ENCODE measurements around the gene ERC2.

Gene ERC2

DNA sequence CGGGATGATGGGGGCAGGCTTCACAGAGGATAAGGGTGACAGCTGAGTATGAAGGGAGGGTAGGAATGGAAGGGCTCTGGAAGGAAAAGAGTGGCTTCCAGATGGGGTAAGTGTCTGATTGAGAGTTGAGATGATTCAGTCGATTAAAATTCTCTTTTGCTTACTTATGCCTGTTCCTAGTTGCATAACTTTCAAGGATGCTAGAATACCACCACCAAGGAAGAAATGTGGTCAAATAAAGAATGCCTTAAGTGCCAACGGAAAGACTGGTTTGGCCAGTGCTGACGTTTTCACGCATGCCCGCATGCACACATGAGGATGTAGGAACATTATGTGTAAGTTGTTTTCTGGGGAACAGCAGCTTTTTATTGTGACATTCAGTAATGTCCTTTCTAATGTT is 717.7 kb downstream of the ERC2 start:
- no peak for TF ChIP-seq RAD21 (IDR thresholded peaks at IDR 0.05; ENCODE audit: low read depth)
- no peak for TF ChIP-seq TEAD4 (IDR thresholded peaks at IDR 0.05)
- TF ChIP-seq YY1 (IDR thresholded peaks at IDR 0.05; ENCODE audit: low read depth), result no peak
- TF ChIP-seq EP300 (IDR thresholded peaks at IDR 0.05; ENCODE audit: borderline replicate concordance), result no peak
- TF ChIP-seq TAF1 (IDR thresholded peaks at IDR 0.05; ENCODE audit: low read depth), result no peak
- no peak for TF ChIP-seq CEBPB (IDR thresholded peaks at IDR 0.05)
- TF ChIP-seq NFIC (IDR thresholded peaks at IDR 0.05), result no peak
- TF ChIP-seq, protein P1, sequence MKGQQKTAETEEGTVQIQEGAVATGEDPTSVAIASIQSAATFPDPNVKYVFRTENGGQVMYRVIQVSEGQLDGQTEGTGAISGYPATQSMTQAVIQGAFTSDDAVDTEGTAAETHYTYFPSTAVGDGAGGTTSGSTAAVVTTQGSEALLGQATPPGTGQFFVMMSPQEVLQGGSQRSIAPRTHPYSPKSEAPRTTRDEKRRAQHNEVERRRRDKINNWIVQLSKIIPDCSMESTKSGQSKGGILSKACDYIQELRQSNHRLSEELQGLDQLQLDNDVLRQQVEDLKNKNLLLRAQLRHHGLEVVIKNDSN (IDR thresholded peaks at IDR 0.05), result no peak
- no peak for TF ChIP-seq ZBTB7A (IDR thresholded peaks at IDR 0.05; ENCODE audit: low read depth)
- TF ChIP-seq, protein P2, sequence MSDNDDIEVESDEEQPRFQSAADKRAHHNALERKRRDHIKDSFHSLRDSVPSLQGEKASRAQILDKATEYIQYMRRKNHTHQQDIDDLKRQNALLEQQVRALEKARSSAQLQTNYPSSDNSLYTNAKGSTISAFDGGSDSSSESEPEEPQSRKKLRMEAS (IDR thresholded peaks at IDR 0.05), result no peak
- no peak for TF ChIP-seq TCF12 (IDR thresholded peaks at IDR 0.05; ENCODE audit: low read depth)
- TF ChIP-seq, protein P3, sequence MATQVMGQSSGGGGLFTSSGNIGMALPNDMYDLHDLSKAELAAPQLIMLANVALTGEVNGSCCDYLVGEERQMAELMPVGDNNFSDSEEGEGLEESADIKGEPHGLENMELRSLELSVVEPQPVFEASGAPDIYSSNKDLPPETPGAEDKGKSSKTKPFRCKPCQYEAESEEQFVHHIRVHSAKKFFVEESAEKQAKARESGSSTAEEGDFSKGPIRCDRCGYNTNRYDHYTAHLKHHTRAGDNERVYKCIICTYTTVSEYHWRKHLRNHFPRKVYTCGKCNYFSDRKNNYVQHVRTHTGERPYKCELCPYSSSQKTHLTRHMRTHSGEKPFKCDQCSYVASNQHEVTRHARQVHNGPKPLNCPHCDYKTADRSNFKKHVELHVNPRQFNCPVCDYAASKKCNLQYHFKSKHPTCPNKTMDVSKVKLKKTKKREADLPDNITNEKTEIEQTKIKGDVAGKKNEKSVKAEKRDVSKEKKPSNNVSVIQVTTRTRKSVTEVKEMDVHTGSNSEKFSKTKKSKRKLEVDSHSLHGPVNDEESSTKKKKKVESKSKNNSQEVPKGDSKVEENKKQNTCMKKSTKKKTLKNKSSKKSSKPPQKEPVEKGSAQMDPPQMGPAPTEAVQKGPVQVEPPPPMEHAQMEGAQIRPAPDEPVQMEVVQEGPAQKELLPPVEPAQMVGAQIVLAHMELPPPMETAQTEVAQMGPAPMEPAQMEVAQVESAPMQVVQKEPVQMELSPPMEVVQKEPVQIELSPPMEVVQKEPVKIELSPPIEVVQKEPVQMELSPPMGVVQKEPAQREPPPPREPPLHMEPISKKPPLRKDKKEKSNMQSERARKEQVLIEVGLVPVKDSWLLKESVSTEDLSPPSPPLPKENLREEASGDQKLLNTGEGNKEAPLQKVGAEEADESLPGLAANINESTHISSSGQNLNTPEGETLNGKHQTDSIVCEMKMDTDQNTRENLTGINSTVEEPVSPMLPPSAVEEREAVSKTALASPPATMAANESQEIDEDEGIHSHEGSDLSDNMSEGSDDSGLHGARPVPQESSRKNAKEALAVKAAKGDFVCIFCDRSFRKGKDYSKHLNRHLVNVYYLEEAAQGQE (IDR thresholded peaks at IDR 0.05; ENCODE audit: low read depth), result no peak
- TF ChIP-seq CREB1 (IDR thresholded peaks at IDR 0.05; ENCODE audit: low read depth), result no peak
- no peak for TF ChIP-seq FOXM1 (IDR thresholded peaks at IDR 0.05; ENCODE audit: borderline replicate concordance, low read depth)
- no peak for TF ChIP-seq EGR1 (IDR thresholded peaks at IDR 0.05)

DNA sequence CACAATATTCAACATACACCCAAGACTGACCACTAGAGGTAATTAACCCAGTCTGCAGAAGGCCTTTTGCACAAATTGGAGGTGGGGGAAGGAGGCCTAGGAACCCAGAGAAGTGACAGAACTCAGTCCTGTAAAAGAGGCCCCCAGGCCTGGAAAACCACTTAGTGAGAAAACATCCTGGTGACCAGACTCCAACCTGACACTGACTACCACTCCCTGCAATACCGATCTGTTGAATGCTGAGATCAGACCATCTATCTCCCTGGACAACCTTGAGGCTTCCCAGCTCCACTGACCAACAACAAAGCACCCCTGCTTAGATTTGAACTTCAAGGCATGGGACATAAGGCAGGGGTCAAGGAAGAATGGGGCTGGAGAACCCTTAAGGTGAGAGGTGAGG is 719.2 kb downstream of the ERC2 start:
- TF ChIP-seq, protein P1 (IDR thresholded peaks at IDR 0.05), result no peak
- TF ChIP-seq TCF12 (IDR thresholded peaks at IDR 0.05; ENCODE audit: low read depth) (no peak), CEBPB (IDR thresholded peaks at IDR 0.05) (no peak), NFIC (IDR thresholded peaks at IDR 0.05) (no peak), EGR1 (IDR thresholded peaks at IDR 0.05) (no peak), EP300 (IDR thresholded peaks at IDR 0.05; ENCODE audit: borderline replicate concordance) (no peak), ZBTB7A (IDR thresholded peaks at IDR 0.05; ENCODE audit: low read depth) (no peak), TAF1 (IDR thresholded peaks at IDR 0.05; ENCODE audit: low read depth) (no peak), FOXM1 (IDR thresholded peaks at IDR 0.05; ENCODE audit: borderline replicate concordance, low read depth) (no peak), CREB1 (IDR thresholded peaks at IDR 0.05; ENCODE audit: low read depth) (no peak), TEAD4 (IDR thresholded peaks at IDR 0.05) (no peak)
- TF ChIP-seq, protein P3 (IDR thresholded peaks at IDR 0.05; ENCODE audit: low read depth), result no peak

DNA sequence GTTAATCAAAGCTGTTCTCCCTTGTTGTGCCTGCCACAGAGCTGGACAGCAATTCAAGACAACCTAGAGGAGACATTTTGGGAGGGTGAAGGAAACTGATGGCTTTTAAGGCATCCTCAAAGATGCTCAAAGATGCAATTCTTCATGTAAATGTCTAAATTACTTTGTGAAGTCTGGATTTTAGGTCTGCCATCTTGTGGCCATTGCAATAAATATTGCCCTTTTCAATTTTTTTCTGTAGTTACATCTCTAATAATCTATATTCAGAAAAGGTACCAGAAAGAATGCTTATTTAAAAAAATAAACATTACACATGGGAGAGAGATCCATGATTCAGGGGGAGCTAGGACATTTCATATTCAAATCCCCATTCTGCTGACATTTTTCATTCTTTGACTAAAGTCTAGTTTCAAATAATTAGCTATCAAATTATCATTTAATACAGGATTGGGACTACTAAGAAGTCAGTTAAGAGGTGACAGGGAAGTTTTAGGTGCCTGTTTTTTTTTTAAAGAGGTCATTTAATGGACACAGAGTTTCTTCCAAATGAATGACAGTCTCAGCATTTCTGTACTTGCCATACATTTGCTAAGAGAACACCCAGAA is 721.4 kb downstream of the ERC2 start:
- no peak for TF ChIP-seq EP300 (IDR thresholded peaks at IDR 0.05; ENCODE audit: borderline replicate concordance)
- no peak for TF ChIP-seq NFIC (IDR thresholded peaks at IDR 0.05)
- TF ChIP-seq YY1 (IDR thresholded peaks at IDR 0.05; ENCODE audit: low read depth), result no peak
- no peak for TF ChIP-seq CEBPB (IDR thresholded peaks at IDR 0.05)
- TF ChIP-seq TCF12 (IDR thresholded peaks at IDR 0.05; ENCODE audit: low read depth), result no peak
- no peak for TF ChIP-seq ZBTB7A (IDR thresholded peaks at IDR 0.05; ENCODE audit: low read depth)
- no peak for TF ChIP-seq TEAD4 (IDR thresholded peaks at IDR 0.05)
- TF ChIP-seq CREB1 (IDR thresholded peaks at IDR 0.05; ENCODE audit: low read depth), result no peak
- TF ChIP-seq TAF1 (IDR thresholded peaks at IDR 0.05; ENCODE audit: low read depth), result no peak
- TF ChIP-seq EGR1 (IDR thresholded peaks at IDR 0.05), result no peak

DNA sequence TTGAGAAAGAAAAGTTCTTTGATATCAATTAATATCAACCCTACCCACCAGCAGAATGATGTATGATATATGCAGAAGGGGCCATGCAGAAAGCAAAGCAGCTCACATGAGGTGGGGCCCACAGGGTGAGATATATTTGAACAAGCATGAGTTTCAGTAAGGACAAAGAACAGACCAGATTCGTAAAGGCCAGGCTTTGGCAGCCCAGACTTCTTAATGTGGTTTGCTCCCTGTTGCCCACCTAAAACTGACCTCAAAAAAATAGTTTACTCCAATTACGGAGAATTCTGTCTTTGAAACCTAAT is 725.5 kb downstream of the ERC2 start:
- TF ChIP-seq TEAD4 (IDR thresholded peaks at IDR 0.05), result no peak
- no peak for TF ChIP-seq TCF12 (IDR thresholded peaks at IDR 0.05; ENCODE audit: low read depth)
- TF ChIP-seq TAF1 (IDR thresholded peaks at IDR 0.05; ENCODE audit: low read depth), result no peak
- no peak for TF ChIP-seq FOXM1 (IDR thresholded peaks at IDR 0.05; ENCODE audit: borderline replicate concordance, low read depth)
- TF ChIP-seq ZBTB7A (IDR thresholded peaks at IDR 0.05; ENCODE audit: low read depth), result no peak
- no peak for TF ChIP-seq RAD21 (IDR thresholded peaks at IDR 0.05; ENCODE audit: low read depth)
- no peak for TF ChIP-seq CREB1 (IDR thresholded peaks at IDR 0.05; ENCODE audit: low read depth)

DNA sequence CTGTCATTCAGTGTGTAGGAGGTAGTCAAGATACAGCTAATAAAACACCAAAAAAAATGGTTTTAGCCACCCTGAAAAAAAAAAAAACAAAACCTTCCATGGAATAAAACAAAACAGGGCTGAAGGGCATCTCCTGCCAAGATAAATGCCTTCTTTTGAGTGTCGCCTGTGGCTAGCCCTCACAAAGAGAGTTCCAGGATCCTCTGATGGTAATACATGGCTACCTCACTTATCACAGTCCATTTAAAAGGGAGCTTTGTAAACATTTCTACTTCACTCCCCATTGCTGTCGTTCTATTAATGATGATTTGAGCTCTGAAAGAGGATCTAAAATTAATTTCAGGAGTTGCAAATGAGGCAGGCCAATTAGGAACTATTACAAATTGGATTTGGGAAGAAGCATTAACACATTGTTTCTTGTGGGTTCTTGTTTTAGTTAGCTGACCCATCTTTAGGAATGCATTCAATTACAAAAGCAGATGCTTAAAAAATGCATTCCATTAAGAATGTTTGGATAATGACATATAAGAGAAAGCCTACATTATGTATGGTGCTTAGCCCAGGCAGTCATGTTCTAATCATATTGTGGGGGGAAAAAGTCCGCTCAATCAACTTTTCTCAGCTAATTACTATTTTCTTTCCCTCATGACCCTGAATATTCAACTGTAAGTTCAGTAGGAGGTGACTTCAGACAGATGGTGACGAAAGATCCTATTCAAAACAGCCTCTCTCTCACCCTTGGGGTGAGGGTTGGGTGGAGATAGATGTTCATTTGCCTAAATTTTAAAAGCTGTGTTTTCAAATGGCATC is 726.0 kb downstream of the ERC2 start:
- TF ChIP-seq, protein P3 (IDR thresholded peaks at IDR 0.05; ENCODE audit: low read depth), result no peak
- no peak for TF ChIP-seq CREB1 (IDR thresholded peaks at IDR 0.05; ENCODE audit: low read depth)
- TF ChIP-seq, protein P1 (IDR thresholded peaks at IDR 0.05), result no peak
- TF ChIP-seq EGR1 (IDR thresholded peaks at IDR 0.05), result no peak
- TF ChIP-seq RAD21 (IDR thresholded peaks at IDR 0.05; ENCODE audit: low read depth), result no peak
- TF ChIP-seq YY1 (IDR thresholded peaks at IDR 0.05; ENCODE audit: low read depth), result no peak
- no peak for TF ChIP-seq NFIC (IDR thresholded peaks at IDR 0.05)
- TF ChIP-seq TEAD4 (IDR thresholded peaks at IDR 0.05), result no peak
- TF ChIP-seq ZBTB7A (IDR thresholded peaks at IDR 0.05; ENCODE audit: low read depth), result no peak

Data from Ishikawa (cell line).